ENCODE measurements around the gene HLA-DRB5. TPM values are rescaled to one million over a fixed set of nuclear protein-coding genes. Genes with fewer than 3 reads are reported as not detected.

Gene HLA-DRB5
- total RNA-seq, 4 donors from 2014 or later: 0.66 to 63.3 (median 9.9) TPM; not detected in 1

GRCh38 chr6:32522302-32523047 lies 7.6 kb downstream of the HLA-DRB5 start:
- TF ChIP-seq CTCF (IDR thresholded peaks at IDR 0.05; ENCODE audit: low read depth): no peak

- TF ChIP-seq CTCF (IDR thresholded peaks at IDR 0.05; ENCODE audit: low read depth): no peak
These were observed 10.2 kb downstream of the HLA-DRB5 start for GRCh38 chr6:32519910-32520258.

GRCh38 chr6:32519118-32519909 lies 10.8 kb downstream of the HLA-DRB5 start:
- TF ChIP-seq CTCF (IDR thresholded peaks at IDR 0.05; ENCODE audit: low read depth): no peak

GRCh38 chr6:32517654-32518445 lies 12.2 kb downstream of the HLA-DRB5 start:
- TF ChIP-seq CTCF (IDR thresholded peaks at IDR 0.05; ENCODE audit: low read depth): no peak

- no peak for TF ChIP-seq CTCF (IDR thresholded peaks at IDR 0.05; ENCODE audit: low read depth)
These were observed 29.1 kb downstream of the HLA-DRB5 start for GRCh38 chr6:32501016-32501415.

GRCh38 chr6:32492351-32492750 lies 37.7 kb downstream of the HLA-DRB5 start:
- no peak for TF ChIP-seq CTCF (IDR thresholded peaks at IDR 0.05; ENCODE audit: low read depth)

GRCh38 chr6:32491700-32492099 lies 38.4 kb downstream of the HLA-DRB5 start:
- TF ChIP-seq CTCF (IDR thresholded peaks at IDR 0.05; ENCODE audit: low read depth): no peak
